Measurements from ENCODE around the gene MOK.
A peak's percentile ranks its signal among the peaks of the same experiment; 100 is the strongest.

MOK gene

DNA sequence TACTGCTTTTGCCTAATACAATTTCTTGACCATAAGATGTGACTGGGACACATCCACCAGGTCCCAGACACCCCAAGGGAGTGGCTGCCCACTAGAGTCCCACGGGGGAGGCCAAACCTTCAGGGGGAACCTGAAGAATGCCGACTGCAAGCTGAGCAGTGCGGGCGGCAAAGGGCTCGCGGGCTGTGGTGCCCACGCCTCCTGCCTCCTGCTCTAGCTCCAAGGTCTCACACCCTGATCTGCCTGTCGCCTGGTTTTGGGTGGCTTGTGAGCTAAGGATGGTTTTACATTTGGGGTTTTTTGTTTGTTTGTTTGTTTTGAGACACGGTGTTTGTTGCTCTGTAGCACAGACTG is 75.2 kb downstream of the MOK start:
- TF ChIP-seq CTCF (IDR thresholded peaks at IDR 0.05; ENCODE audit: borderline replicate concordance, control extremely low read depth, extremely low read depth, insufficient read depth, missing control alignments): no peak
- DNase-seq (ENCODE audit: low spot score): no peak
- in situ Hi-C loops (cut with MboI; ENCODE audit: low sequenced_read_pairs, unreplicated experiment): no loop called here

DNA sequence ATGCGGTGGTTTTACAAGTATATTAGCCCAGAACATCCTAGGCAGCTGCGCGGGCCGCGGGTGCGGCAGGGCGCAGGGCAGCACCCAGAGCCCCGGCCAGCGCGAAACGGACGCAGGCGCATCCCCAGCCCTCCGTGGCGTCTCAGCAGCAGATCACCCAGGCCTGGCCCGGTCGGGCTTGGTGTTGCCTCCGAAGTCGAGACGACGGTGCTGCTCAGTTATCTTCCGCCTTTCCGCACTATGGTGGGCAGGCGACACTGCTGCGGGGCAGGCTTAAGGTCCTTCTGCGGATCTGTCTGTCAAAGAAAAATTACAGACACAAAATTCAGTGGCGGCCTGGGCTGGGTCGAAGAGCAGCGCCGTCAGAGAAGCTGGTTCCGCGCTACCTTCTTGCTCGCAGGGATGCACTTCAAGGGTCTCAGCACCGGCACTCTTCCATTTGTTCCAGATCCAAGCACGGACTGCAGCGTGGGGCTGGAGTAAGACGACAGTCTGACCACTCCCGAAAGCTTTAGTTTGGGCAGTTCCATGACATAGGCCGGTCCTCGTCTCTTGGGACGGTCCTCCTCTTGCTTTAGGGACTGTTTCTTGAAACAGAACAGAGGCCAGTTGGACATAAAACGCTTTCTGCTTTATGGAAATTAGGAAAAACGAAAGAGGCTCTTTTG is 75.8 kb downstream of the MOK start:
- TF ChIP-seq CTCF (IDR thresholded peaks at IDR 0.05; ENCODE audit: borderline replicate concordance, control extremely low read depth, extremely low read depth, insufficient read depth, missing control alignments): no peak
- in situ Hi-C loops (cut with MboI; ENCODE audit: low sequenced_read_pairs, unreplicated experiment): no loop called here
- DNase-seq (ENCODE audit: low spot score): no peak

DNA sequence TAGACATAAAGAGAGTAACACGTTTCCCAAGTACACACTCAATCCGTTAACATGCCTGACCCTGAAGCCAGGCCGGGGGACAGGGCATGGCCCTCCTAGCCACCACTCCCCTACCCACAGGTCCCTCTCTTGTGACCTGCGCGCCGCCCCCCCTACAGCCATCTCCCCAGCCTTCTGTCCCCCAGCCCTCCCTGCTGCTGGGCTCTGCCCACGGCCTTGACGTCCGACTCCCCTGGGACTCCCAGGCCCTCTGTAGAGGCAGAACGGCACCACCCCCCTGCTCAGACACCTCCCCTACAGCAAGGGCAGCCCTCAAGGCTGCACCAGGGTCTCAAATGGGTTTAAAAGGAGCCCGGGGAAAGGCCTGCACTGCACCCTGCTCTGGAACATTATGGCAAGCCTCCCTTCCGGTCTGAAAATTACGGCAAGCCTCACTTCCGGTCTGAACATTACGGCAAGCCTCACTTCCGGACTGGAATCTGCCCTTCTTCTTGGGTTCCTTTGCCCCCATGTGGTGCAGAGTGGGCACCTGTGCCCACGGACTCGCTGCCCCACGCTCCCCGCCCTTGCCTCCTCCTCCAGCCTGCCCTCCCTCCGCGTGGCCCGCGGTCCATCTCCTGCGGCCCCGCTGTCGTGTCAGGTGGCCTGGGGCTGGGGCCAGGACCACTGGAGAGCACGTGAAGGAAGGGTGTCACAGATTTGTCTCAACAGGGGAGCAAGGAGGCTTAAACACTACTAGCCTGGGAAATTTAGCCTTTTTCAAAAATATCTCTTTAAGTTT is 77.6 kb downstream of the MOK start:
- in situ Hi-C loops (cut with MboI; ENCODE audit: low sequenced_read_pairs, unreplicated experiment): no loop called here
- TF ChIP-seq CTCF (IDR thresholded peaks at IDR 0.05; ENCODE audit: borderline replicate concordance, control extremely low read depth, extremely low read depth, insufficient read depth, missing control alignments): no peak
- no peak for DNase-seq (ENCODE audit: low spot score)

GRCh38 chr14:102226356-102227125 is 78.4 kb downstream of the MOK start:
- in situ Hi-C loops (cut with MboI; ENCODE audit: low sequenced_read_pairs, unreplicated experiment): no loop called here
- TF ChIP-seq CTCF (IDR thresholded peaks at IDR 0.05; ENCODE audit: borderline replicate concordance, control extremely low read depth, extremely low read depth, insufficient read depth, missing control alignments): no peak
- no peak for DNase-seq (ENCODE audit: low spot score)

- in situ Hi-C loops (cut with MboI; ENCODE audit: low sequenced_read_pairs, unreplicated experiment): no loop called here
- no peak for DNase-seq (ENCODE audit: low spot score)
- TF ChIP-seq CTCF (IDR thresholded peaks at IDR 0.05; ENCODE audit: borderline replicate concordance, control extremely low read depth, extremely low read depth, insufficient read depth, missing control alignments): peak; percentile 3
These were observed 79.0 kb downstream of the MOK start for GRCh38 chr14:102225936-102226335.

DNA sequence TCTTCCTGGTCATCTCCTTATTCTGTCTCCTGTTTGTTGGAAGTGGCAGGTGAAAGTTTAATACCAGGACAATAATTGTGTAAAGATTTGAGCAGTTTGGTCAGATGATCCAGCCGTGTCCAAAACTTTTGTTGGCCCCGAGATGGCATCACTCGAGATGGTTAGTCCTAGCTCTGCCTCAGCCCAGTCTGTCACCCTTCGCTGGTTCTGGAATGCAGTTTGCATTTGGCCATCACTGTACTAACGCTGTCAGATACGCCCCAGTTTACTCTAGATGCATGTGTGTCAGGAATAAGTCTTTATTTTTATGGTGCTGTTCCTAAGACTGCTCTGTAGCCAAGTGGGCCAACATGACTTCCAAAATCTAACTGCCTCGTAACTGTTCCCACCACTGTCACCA is 79.6 kb downstream of the MOK start:
- DNase-seq (ENCODE audit: low spot score): no peak
- in situ Hi-C loops (cut with MboI; ENCODE audit: low sequenced_read_pairs, unreplicated experiment): no loop called here
- TF ChIP-seq CTCF (IDR thresholded peaks at IDR 0.05; ENCODE audit: borderline replicate concordance, control extremely low read depth, extremely low read depth, insufficient read depth, missing control alignments): no peak

Data from GM13976 (cell line).